GM12878 (cell line): Measurements from ENCODE around the gene RUNX3.

Experiments
- POLR2A ChIP-seq: IDR thresholded peaks from 2 replicates; pipeline ENCODE4 v1.6.1; 2011; ENCODE audit warnings: low read depth, mild to moderate bottlenecking, low read length
- RFX5 ChIP-seq: IDR thresholded peaks from 2 replicates; pipeline ENCODE4 v1.6.1; 2011; ENCODE audit warnings: low read depth, low read length, improper control_type of control experiment
- SRF ChIP-seq, 2 experiments: IDR thresholded peaks; 2 replicates each; pipeline ENCODE4 v1.6.1; 2011; ENCODE audit warnings: low read depth in 2 of 2, low read length in 2 of 2, mild to moderate bottlenecking in 1 of 2, moderate library complexity in 1 of 2
- USF2 ChIP-seq: IDR thresholded peaks from 2 replicates; pipeline ENCODE4 v1.6.1; 2011; ENCODE audit warnings: low read depth, low read length, improper control_type of control experiment, borderline replicate concordance

- TF ChIP-seq RFX5: no peak
- no peak for TF ChIP-seq SRF (IDR thresholded peaks at IDR 0.05; ENCODE audit: low read depth in 2 of 2, low read length in 2 of 2)
- TF ChIP-seq POLR2A: 0 out of 2 replicates have a peak, but pooled peaks have one; percentile 17
- TF ChIP-seq USF2: no peak
Observed at GRCh38 chr1:24921412-24921811, 8.7 kb downstream of the RUNX3 start.
